HG03060 (cell line): Measurements from ENCODE around the gene SYT11.
"Not testable (repeated sequence)": the region's sequence is repeated elsewhere in the genome, so short reads cannot be mapped to it uniquely, and the experiment has no call there.

Experiments used
- ATAC-seq: cut with Tn5 transposase; IDR thresholded peaks from one replicate; pipeline ENCODE4 v1.9.1; 2021; ENCODE audit warnings: low read depth, moderate number of reproducible peaks; ENCODE audit not compliant: unreplicated experiment

Gene SYT11, protein sequence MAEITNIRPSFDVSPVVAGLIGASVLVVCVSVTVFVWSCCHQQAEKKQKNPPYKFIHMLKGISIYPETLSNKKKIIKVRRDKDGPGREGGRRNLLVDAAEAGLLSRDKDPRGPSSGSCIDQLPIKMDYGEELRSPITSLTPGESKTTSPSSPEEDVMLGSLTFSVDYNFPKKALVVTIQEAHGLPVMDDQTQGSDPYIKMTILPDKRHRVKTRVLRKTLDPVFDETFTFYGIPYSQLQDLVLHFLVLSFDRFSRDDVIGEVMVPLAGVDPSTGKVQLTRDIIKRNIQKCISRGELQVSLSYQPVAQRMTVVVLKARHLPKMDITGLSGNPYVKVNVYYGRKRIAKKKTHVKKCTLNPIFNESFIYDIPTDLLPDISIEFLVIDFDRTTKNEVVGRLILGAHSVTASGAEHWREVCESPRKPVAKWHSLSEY

DNA sequence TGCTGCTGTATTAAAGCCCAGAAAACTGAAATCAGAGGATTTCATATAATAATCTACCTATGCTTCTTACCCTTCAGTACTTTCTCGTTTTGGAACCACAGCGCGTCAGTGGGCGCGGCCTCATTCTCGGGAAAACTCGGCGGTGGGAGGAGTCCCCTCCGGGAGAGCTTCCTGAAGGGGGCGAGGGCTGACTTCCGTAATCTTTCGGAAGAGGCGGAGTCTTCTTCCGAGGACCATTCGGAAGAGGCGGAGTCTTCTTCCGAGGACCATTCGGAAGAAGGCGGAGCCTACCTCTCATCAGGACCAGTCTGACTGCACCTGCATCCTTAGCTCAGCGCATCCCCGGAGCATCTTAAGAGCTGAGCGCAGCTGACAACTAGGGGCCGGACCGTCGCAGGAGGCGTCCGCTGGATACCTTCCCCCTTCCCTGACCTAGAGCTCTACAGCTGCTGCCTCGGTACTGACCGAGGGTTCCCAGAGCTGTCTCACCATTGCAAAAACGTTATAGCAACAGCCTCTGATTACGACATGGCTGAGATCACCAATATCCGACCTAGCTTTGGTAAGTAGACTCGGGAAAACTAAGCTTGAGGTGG is at the start of gene SYT11:
SYT11 (plus strand) TSS at position 334 of the 596 bp plus-strand sequence; CDS start at position 529, 195 bp downstream.
- ATAC-seq = peak; percentile 37

GRCh38 chr1:155812878-155813277 is 46.5 kb upstream of the SYT11 start:
- ATAC-seq = no peak

DNA sequence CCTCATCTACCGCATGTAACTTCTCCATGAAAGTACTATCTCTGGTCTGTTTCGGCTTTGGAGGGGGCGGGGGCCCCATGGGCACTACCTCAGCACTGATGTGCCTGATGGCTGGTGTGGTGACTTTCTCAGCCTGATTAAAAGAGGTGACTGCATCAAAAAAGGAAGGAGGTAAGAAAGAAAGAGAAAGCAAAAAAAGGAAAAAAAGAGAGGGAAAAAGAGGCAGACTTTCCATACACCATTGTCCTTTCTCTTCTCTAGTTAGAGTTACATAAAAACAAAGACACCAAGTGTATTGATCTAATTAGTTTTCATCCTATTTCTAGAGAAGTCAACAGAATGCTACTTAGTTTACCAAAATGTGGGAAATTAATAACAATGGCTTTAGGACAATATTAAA is 45.7 kb upstream of the SYT11 start:
- no peak for ATAC-seq

- no peak for ATAC-seq
Measured at GRCh38 chr1:155816351-155816750, 43.0 kb upstream of the SYT11 start.

DNA sequence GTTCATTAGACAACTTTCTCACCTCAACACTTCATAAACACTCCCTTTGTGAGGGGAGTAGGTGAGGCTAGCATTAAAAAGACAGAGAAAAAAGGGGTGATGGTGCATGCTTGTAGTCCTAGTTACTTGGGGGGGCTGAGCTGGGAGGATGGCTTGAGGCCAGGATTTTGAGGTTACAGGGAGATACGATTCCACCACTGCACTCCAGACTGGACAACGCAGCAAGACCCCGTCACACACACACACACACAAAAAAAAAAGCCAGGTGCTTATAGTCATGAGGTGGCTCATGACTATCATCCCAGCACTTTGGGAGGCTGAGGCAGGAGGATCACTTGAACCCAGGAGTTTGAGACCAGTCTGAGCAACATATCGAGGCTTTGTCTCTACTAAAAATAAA is 31.9 kb upstream of the SYT11 start:
- no peak for ATAC-seq

- ATAC-seq = no peak
Measured at GRCh38 chr1:155831279-155831976, 27.9 kb upstream of the SYT11 start.

GRCh38 chr1:155833665-155834295 is 25.6 kb upstream of the SYT11 start:
- ATAC-seq = no peak

- ATAC-seq = no peak
Measured at GRCh38 chr1:155834296-155834926, 25.0 kb upstream of the SYT11 start.

DNA sequence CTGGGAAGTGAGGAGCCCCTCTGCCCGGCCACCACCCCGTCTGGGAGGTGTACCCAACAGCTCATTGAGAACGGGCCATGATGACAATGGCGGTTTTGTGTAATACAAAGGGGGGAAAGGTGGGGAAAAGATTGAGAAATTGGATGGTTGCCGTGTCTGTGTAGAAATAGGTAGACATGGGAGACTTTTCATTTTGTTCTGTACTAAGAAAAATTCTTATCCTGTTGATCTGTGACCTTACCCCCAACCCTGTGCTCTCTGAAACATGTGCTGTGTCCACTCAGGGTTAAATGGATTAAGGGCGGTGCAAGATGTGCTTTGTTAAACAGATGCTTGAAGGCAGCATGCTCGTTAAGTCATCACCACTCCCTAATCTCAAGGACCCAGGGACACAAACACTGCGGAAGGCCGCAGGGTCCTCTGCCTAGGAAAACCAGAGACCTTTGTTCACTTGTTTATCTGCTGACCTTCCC is 24.4 kb upstream of the SYT11 start:
- not testable (repeated sequence) for ATAC-seq

GRCh38 chr1:155835548-155835947 is 23.8 kb upstream of the SYT11 start:
- ATAC-seq = no peak

GRCh38 chr1:155840386-155840785 is 19.0 kb upstream of the SYT11 start:
- ATAC-seq = no peak

GRCh38 chr1:155844860-155845421 is 14.4 kb upstream of the SYT11 start:
- ATAC-seq = no peak

- no peak for ATAC-seq
Measured at GRCh38 chr1:155847823-155848529, 11.4 kb upstream of the SYT11 start.

- ATAC-seq = no peak
Measured at GRCh38 chr1:155850345-155850744, 9.0 kb upstream of the SYT11 start.

GRCh38 chr1:155856257-155856974 is 3.0 kb upstream of the SYT11 start:
- ATAC-seq = no peak

DNA sequence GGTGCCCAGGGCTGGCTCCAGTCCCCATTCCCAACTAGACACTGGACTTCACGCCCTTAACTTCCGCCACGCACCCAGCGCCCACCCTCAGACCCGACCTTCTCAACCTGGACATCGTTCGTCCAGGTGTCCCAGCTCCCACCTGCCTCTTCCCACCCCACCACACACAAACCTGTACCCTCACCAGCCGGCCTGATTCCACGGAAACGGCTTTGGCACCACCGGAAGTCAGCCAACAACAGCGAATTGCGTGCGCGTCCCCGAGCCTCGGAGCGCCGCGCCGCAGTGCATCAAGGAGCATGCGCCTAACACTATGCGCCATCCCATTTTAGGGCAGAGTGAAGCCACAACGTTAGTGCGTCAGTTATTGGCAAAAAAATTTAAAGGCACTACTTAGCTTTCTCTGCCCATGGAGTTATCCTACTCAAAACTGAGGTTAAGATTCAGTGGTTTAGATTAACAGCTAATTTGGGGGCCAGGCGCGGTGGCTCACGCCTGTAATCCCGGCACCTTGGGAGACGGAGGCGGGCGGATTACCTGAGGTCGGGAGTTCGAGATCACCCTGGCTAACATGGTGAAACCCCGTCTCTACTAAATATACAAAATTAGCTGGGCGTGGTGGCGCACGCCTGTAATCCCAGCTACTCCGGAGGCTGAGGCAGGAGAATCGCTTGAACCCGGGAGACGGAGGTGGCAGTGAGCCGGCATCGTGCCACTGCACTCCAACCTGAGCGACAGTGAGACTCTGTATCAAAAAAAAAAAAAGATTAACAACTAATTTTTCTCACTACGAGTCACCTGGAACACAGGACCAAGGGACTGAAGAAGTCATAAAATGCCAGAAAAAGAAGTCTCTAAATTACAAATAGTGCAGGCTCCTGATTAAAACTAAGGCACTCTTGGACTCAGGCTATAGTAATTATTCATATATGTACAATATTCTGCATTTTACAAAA is 2.1 kb upstream of the SYT11 start, which contains the start of gene GON4L:
GON4L (minus strand) TSS at position 240 of the 956 bp plus-strand sequence. CDS start 3,434 bp downstream, outside the sequence.
- peak; percentile 38 for ATAC-seq

DNA sequence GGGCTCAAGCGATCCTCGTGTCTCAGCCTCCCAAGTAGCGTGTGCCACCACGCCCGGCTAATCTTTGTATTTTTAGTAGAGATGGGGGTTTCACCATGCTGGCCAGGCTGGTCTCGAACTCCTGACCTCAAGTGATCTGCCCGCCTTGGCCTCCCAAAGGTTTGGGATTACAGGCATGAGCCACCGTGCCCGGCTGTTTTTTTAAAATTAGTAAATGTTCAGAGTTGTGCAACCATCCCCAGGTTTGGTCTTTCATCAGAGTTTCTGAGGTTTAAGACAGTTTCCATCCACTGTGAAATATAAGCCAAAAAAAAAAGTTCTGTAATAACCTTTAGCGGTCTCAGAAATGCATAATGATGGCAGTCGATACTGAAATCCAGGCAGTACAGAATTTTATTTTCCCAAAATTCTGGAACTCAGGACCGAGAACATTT is 550 bp upstream of the SYT11 start:
- no peak for ATAC-seq
